Measurements from ENCODE around the gene ZNF367. TPM values are rescaled to one million over a fixed set of nuclear protein-coding genes. Genes with fewer than 3 reads are reported as not detected.
A peak's percentile ranks its signal among the peaks of the same experiment; 100 is the strongest.

ZNF367 gene
- total and polyA plus RNA-seq, 9 of the 15 experiments (the other 6 are each of a cell fraction or from before 2014, with no cell fraction given), result 2.7 to 14.4 (median 10.0) TPM

GRCh38 chr9:96418920-96419690 is 935 bp upstream of the ZNF367 start (continued):
- TF ChIP-seq ZNF280A (IDR thresholded peaks at IDR 0.05; ENCODE audit: low read depth, partially characterized antibody), result no peak
- TF ChIP-seq MAFK (IDR thresholded peaks at IDR 0.05; ENCODE audit: low read length), result no peak
- TF ChIP-seq HBP1 (CRISPR knock-in tag; IDR thresholded peaks at IDR 0.05), result no peak
- peak; percentile 21; the same call in 1 of the 2 replicates for TF ChIP-seq SAFB (IDR thresholded peaks at IDR 0.05; ENCODE audit: borderline replicate concordance, low read depth, low read length)
- TF ChIP-seq ZNF76 (CRISPR knock-in tag; IDR thresholded peaks at IDR 0.05; ENCODE audit: borderline replicate concordance), result peak; percentile 32; the same call in 1 of the 2 replicates

- H3K27me3 ChIP-seq (ENCODE audit: control insufficient read depth in 2 of 2, insufficient read depth in 2 of 2, low read length in 2 of 2), result no peaks in the 10 kb centered on the region
- H3K36me3 ChIP-seq (ENCODE audit: control insufficient read depth, insufficient read depth, low read length), result peaks cover 23% of the 10 kb centered on the region; the same call in 2 of the 3 replicates
- H3K9me3 ChIP-seq (replicated peaks; ENCODE audit: control insufficient read depth, insufficient read depth, low read depth, low read length), result no peaks in the 10 kb centered on the region
- intact Hi-C loops (cut with micrococcal nuclease), result loop anchor here (5.0 to 10.0 kb wide), 2 partner anchors 75 to 93 kb away; no protein-coding TSS in a partner anchor
- peak overlapping the region; percentile 95 for H3K4me3 ChIP-seq
- H4K20me1 ChIP-seq (replicated peaks; ENCODE audit: control insufficient read depth, insufficient read depth, low read length), result peaks cover 16% of the 10 kb centered on the region
- no peaks in the 10 kb centered on the region for H3K9me1 ChIP-seq (ENCODE audit: control insufficient read depth, insufficient read depth, low read length)
- peaks cover 63% of the 10 kb centered on the region for H3K79me2 ChIP-seq (ENCODE audit: control insufficient read depth, insufficient read depth, low read length)
- 2% methylated on average over 16 of the region's 62 CpGs for whole genome bisulfite sequencing (ENCODE audit: insufficient coverage, low coverage, missing lambda C conversion rate)
- POLR2A ChIA-PET, result no interaction called here
- ATAC-seq, result no peak
- no peak for DNase-seq (ENCODE audit: extremely low read depth in 1 of 4, low spot score in 3 of 4)
- in situ Hi-C loops (cut with MboI), result no loop called here
- FAIRE-seq, result no peak
- H3K4me1 ChIP-seq (replicated peaks in 1 of 2; ENCODE audit: control insufficient read depth in 2 of 2, insufficient read depth in 2 of 2, low read length in 2 of 2), result peaks cover 23 to 24% of the 10 kb centered on the region in 2 experiments; a peak in 3 of 5 replicates
- H3K4me2 ChIP-seq (ENCODE audit: insufficient read depth, low read length), result peak overlapping the region; percentile 87
- no TSS peak for BruUV-seq (replicated peaks)
- peak overlapping the region; percentile 63 for H2AFZ ChIP-seq (ENCODE audit: low read depth, low read length)
- H3K27ac ChIP-seq (ENCODE audit: extremely low read depth, low read depth, low read length), result peak overlapping the region; percentile 100
- peak overlapping the region; percentile 99 to 100 for H3K9ac ChIP-seq (ENCODE audit: insufficient read depth in 1 of 2, low read depth in 2 of 2, low read length in 2 of 2)
- CTCF ChIA-PET (ENCODE audit: low intra/inter-chr PET ratio), result no interaction called here
- TF ChIP-seq FOXO4 (CRISPR knock-in tag; IDR thresholded peaks at IDR 0.05) (no peak), U2AF1 (optimal IDR thresholded peaks at IDR 0.05; ENCODE audit: low read depth, low read length) (peak; percentile 5), USF2 (CRISPR knock-in tag; IDR thresholded peaks at IDR 0.05) (0 out of 2 replicates have a peak, but pooled peaks have one; percentile 11), PCBP1 (IDR thresholded peaks at IDR 0.05; ENCODE audit: low read depth, low read length, poor library complexity, severe bottlenecking) (peak; percentile 35), RBBP5 (IDR thresholded peaks at IDR 0.05; ENCODE audit: borderline replicate concordance, insufficient read depth, low read length, poor library complexity, severe bottlenecking) (peak; percentile 23), ERF (CRISPR knock-in tag; IDR thresholded peaks at IDR 0.05) (0 out of 2 replicates have a peak, but pooled peaks have one; percentile 33), ZNF778 (CRISPR knock-in tag; IDR thresholded peaks at IDR 0.05) (no peak), WHSC1 (IDR thresholded peaks at IDR 0.05; ENCODE audit: low read length) (no peak)
Observed at GRCh38 chr9:96417661-96418082, 498 bp downstream of the ZNF367 start.

All from K562 (cell line).